GM18511 (cell line): ENCODE measurements around the gene MOB3A.
"Not testable (repeated sequence)": the region's sequence is repeated elsewhere in the genome, so short reads cannot be mapped to it uniquely, and the experiment has no call there.

Experiments used
- ATAC-seq: cut with Tn5 transposase; IDR thresholded peaks from one replicate; pipeline ENCODE4 v1.9.1; 2021; ENCODE audit warnings: mild to moderate bottlenecking, moderate library complexity; ENCODE audit not compliant: unreplicated experiment

The MOB3A gene

GRCh38 chr19:2096034-2096479 lies at the start of gene MOB3A:
MOB3A (minus strand) TSS chr19:2096326; CDS start chr19:2078560, 17,766 bp downstream.
- ATAC-seq, result peak; percentile 39

DNA sequence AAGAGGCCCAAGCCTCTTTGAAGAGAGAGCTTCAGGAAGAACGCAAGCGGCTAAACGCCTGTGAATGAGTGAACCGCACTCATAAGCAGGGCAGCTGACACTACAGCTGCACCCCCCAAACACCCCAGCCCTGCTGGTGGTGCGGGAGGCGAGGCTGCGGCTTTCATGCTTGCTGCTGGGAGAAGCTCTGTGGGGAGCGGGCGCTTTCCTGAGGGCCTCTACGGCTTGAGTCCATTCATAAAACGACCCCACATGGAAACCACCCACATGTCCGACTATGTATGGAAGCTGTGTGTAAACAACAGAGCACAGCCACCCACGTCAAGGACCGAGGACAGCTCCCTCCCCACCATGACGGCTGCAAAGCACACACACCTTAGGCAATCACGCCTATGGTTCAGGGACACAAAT lies 49.7 kb upstream of the MOB3A start:
- no peak for ATAC-seq

DNA sequence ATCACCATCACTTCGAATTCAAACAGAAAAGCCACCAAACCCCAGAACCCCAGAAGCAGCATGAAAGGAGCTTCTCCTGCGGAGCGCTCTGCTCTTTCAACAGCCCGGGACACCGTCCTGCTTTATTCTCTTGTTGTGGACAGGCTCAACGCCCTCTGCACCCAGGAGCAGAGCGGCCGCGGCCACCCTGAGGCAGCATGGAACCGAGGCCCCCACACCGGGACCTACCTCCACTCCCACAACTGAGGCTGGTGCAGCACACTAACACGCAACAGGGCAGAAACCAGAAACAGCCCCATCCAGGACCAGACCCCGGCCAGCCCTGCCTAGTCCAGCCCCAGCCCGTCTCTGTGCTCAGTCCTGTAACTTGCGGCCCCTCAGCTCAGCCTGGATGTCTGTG lies 48.1 kb upstream of the MOB3A start:
- ATAC-seq, result no peak

DNA sequence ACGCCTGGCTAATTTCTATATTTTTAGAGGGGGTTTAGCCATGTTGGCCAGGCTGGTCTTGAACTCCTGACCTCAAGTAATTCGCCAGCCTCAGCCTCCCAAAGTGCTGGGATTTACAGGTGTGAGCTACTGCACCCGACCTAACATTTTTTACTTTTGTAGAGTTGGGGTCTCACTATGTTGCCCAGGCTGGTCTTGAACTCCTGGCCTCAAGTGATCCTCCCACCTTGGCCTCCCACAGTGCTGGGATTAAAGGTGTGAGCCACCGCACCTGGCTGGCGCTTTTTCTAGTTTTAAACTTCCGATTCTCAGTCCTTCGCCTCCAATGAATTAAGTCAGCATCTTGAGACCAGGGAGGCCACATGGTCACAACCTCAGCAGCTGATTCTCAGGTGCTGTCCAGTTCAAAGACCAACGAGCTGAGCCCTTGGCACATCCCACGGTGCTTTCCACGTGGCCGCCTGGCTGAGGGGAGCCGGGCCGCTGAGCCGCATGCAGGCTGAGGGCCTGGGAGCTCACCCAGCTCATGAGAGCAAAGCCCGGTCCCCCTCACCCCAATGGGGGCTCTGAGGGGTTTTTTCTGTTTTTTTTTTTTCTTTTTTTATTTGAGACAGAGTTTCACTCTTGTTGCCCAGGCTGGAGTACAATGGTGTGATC lies 46.2 kb upstream of the MOB3A start:
- ATAC-seq, result no peak

- no peak for ATAC-seq
Measured at GRCh38 chr19:2140138-2140569, 44.0 kb upstream of the MOB3A start.

DNA sequence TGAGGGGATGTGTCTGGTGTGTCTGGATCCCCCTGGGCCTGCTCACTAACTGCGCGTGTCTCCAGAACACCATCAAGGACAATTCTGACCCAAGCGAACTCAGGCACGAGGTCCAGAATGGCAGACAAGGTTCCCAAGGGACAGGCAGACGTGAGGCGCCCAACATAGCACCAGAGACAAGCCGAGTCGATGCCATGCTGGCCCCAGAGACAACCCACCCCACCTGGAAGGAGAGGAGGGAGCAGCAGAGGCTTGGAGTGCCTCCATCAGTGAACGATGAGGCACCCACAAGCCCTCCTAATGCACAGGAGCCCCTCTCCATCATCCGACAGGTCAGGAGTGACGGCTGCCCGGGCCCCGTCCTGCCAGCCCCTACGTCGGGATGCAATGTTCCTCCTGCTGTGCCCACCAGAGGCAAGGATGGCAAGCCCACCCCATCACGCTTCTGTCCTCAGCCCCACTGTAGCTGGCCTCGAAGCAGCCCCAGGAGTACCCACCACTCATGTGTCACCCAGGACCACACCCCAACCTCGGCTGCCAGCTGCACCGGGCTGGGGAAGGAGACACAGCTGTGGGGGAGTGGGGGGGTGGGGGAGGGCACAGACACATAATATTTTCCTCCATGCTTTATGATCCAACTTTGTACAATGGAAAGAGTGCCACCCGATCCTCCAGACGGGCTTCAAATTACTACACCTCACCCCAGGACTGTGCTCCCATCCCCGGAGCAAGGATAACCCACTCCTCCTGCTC lies 43.4 kb upstream of the MOB3A start:
- ATAC-seq, result no peak

GRCh38 chr19:2138061-2138728 lies 42.1 kb upstream of the MOB3A start:
- no peak for ATAC-seq

DNA sequence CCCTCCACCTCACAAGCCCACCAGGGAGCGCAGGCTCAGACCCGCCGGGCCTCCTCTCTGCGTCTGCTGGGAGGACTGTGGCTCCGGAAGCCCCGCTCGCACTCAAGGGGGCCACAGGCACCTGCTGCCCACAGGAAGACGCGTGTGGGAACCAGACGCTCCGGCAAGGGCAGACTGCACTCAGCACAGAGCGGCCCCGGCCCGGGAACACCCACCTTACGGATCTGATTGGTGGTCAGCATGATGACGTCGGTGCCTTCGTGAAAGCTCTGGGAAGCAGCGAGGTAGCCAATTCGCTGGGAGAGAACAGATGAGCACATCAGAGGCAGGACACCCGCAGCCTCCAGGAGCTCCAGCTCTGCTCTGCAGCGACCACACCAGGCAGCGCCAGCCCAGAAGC lies 40.7 kb upstream of the MOB3A start:
- no peak for ATAC-seq

- ATAC-seq, result no peak
Measured at GRCh38 chr19:2135474-2136402, 39.6 kb upstream of the MOB3A start.

GRCh38 chr19:2132731-2133490 lies 36.8 kb upstream of the MOB3A start:
- ATAC-seq, result no peak

GRCh38 chr19:2132191-2132590 lies 36.1 kb upstream of the MOB3A start:
- no peak for ATAC-seq

- ATAC-seq, result not testable (repeated sequence)
Measured at GRCh38 chr19:2131012-2131975, 35.2 kb upstream of the MOB3A start.

DNA sequence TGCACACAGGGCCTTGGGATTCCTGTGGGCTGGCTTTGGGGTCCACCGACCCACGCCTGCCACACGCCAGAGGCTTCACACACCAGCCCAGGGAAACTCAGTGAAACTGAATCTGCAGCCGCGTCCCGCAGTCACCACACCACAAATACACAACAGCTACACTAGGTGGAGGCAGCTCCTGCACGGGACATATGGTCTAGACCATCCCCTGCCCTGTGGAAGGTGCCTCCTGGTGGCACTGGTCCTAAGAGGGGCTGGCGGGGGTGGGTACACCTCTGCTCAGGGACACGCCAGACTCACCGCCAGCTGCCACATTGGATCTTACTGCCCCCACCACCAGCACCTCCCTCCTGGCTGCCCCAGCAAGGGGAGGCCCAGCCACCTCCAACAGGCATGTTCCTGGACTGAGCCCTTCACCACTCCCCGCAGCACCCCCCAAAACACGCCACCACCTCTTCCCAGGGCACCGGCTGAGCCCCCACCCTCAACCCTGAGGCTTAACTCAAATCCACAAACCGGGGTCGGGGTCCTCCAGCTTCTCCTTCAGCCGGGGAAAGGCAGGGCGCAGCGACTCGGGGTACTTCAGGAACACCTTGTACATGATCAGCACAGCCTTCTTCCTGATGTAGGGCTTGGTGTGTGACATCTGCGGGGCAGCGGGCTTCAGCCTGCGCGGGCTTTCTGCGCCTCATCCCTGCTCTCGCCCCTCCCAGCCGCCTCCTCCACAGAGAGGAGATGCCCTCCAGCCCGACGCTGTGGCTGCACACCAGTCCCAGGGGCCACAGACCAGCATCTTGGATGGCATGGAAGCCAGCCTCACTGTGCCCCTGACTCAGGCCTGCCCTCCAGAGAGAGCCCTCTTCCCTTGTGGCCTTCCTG lies 34.0 kb upstream of the MOB3A start:
- no peak for ATAC-seq

- no peak for ATAC-seq
Measured at GRCh38 chr19:2129486-2129885, 33.4 kb upstream of the MOB3A start.

- ATAC-seq, result no peak
Measured at GRCh38 chr19:2129022-2129421, 32.9 kb upstream of the MOB3A start.

GRCh38 chr19:2128252-2128651 lies 32.1 kb upstream of the MOB3A start:
- not testable (repeated sequence) for ATAC-seq

- no peak for ATAC-seq
Measured at GRCh38 chr19:2127758-2128157, 31.6 kb upstream of the MOB3A start.
